ENCODE data around the gene TGFBRAP1.

DNA sequence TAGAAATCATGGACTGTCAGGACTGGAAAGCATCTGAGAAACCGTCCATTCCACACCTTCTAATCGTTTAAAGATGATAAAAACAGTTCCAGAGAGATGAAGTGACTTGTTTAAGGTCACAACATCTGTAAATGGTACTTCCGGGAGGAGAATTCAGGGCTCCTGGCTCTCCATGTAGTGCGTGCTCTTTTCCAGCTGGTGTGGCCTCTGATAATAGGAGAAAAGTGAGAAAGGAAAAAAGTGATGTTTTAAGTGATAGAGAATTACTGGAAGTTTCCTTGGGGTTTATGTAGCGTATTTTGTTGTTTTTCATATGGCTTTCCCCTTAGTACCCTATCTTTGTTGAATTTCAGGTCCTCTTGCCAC lies 8.5 kb upstream of the TGFBRAP1 start:
- TF ChIP-seq, protein P1, sequence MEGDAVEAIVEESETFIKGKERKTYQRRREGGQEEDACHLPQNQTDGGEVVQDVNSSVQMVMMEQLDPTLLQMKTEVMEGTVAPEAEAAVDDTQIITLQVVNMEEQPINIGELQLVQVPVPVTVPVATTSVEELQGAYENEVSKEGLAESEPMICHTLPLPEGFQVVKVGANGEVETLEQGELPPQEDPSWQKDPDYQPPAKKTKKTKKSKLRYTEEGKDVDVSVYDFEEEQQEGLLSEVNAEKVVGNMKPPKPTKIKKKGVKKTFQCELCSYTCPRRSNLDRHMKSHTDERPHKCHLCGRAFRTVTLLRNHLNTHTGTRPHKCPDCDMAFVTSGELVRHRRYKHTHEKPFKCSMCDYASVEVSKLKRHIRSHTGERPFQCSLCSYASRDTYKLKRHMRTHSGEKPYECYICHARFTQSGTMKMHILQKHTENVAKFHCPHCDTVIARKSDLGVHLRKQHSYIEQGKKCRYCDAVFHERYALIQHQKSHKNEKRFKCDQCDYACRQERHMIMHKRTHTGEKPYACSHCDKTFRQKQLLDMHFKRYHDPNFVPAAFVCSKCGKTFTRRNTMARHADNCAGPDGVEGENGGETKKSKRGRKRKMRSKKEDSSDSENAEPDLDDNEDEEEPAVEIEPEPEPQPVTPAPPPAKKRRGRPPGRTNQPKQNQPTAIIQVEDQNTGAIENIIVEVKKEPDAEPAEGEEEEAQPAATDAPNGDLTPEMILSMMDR (IDR thresholded peaks at IDR 0.05; ENCODE audit: extremely low read depth in 1 of 2, insufficient read depth in 1 of 2, low read depth in 1 of 2, low read length in 2 of 2) = no peak
- TF ChIP-seq POLR2A (IDR thresholded peaks at IDR 0.05; ENCODE audit: low read depth, low read length) (no peak), FOS (IDR thresholded peaks at IDR 0.05; ENCODE audit: borderline replicate concordance, insufficient read depth, low read length) (no peak), EZH2 (IDR thresholded peaks at IDR 0.05; ENCODE audit: borderline replicate concordance, low read depth, low read length, severe bottlenecking) (no peak), MYC (IDR thresholded peaks at IDR 0.05; ENCODE audit: low read depth, low read length) (no peak), JUN (IDR thresholded peaks at IDR 0.05; ENCODE audit: borderline replicate concordance, insufficient read depth, insufficient read length, low read depth) (no peak)
- TF ChIP-seq, protein P2, sequence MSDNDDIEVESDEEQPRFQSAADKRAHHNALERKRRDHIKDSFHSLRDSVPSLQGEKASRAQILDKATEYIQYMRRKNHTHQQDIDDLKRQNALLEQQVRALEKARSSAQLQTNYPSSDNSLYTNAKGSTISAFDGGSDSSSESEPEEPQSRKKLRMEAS (IDR thresholded peaks at IDR 0.05; ENCODE audit: insufficient read depth, insufficient read length) = no peak
